OCI-LY3 (cell line): ENCODE data around the gene PPY.

Experiments
- EZH2phosphoT487 ChIP-seq: fragments of 200-600 bp; shearing (Covaris generic); IDR thresholded peaks from 2 replicates; pipeline ENCODE4 v1.6.1; 2018; ENCODE audit warnings: antibody characterized with exemption, mixed run types, low read depth
- TF ChIP-seq, protein P1 (sequence below): fragments of 200-600, 300-600 bp; sonication (generic); IDR thresholded peaks from 2 replicates; pipeline ENCODE4 v1.5.1; 2014; ENCODE audit warnings: antibody characterized with exemption, low read length, low read depth

DNA sequence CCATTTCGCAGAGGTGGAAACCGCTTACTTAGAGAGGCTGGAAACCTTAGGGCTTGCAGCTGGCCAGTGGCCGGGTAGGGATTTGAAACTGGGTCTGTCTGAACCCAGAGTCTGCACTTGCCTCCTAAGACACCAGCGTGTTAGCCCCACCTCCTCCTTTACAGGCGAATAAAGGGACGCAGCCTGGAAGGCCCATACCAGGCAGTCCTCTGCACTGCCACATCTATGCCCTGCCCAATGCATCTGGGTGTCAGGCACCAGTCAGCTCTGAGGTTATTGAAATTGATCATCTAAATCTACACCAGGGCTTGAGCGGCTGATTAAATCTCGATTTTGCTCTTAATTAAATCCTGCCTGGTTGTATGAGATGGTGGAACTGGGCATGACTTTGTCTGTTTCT lies 42.2 kb upstream of the PPY start:
- TF ChIP-seq, protein P1, sequence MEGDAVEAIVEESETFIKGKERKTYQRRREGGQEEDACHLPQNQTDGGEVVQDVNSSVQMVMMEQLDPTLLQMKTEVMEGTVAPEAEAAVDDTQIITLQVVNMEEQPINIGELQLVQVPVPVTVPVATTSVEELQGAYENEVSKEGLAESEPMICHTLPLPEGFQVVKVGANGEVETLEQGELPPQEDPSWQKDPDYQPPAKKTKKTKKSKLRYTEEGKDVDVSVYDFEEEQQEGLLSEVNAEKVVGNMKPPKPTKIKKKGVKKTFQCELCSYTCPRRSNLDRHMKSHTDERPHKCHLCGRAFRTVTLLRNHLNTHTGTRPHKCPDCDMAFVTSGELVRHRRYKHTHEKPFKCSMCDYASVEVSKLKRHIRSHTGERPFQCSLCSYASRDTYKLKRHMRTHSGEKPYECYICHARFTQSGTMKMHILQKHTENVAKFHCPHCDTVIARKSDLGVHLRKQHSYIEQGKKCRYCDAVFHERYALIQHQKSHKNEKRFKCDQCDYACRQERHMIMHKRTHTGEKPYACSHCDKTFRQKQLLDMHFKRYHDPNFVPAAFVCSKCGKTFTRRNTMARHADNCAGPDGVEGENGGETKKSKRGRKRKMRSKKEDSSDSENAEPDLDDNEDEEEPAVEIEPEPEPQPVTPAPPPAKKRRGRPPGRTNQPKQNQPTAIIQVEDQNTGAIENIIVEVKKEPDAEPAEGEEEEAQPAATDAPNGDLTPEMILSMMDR: no peak
- TF ChIP-seq EZH2phosphoT487: no peak
